H9 (cell line): ENCODE measurements around the gene CHCHD4. TPM values are rescaled to one million over a fixed set of nuclear protein-coding genes. Genes with fewer than 3 reads are reported as not detected.

Experiments
- DNase-seq: peaks from one replicate; pipeline ENCODE4 v3.0.0-alpha.2; 2017
- H2AFZ ChIP-seq: one replicate; pipeline ENCODE4 v1.6.1; 2013; ENCODE audit warnings: mild to moderate bottlenecking, low read length, control low read depth, moderate library complexity
- H2AK5ac ChIP-seq: 2 replicates; pipeline ENCODE4 v1.6.1; 2013; ENCODE audit warnings: low read length, control low read depth, mixed read lengths; ENCODE audit not compliant: insufficient read length
- H2BK120ac ChIP-seq: one replicate; pipeline ENCODE4 v1.6.1; 2013; ENCODE audit warnings: low read depth, mild to moderate bottlenecking, low read length, control low read depth, inconsistent platforms; ENCODE audit not compliant: poor library complexity, severe bottlenecking
- H2BK12ac ChIP-seq: 2 replicates; pipeline ENCODE4 v1.6.1; 2013; ENCODE audit warnings: low read length, control low read depth, mixed read lengths, low read depth; ENCODE audit not compliant: insufficient read length
- H2BK15ac ChIP-seq: 2 replicates; pipeline ENCODE4 v1.6.1; 2013; ENCODE audit warnings: low read depth, low read length, control low read depth
- H2BK20ac ChIP-seq: one replicate; pipeline ENCODE4 v1.6.1; 2013; ENCODE audit warnings: low read depth, mild to moderate bottlenecking, low read length, control low read depth, inconsistent platforms; ENCODE audit not compliant: poor library complexity, severe bottlenecking
- H2BK5ac ChIP-seq: 2 replicates; pipeline ENCODE4 v1.6.1; 2013; ENCODE audit warnings: low read length, control low read depth, mixed read lengths; ENCODE audit not compliant: insufficient read length
- H3K14ac ChIP-seq: 2 replicates; pipeline ENCODE4 v1.6.1; 2013; ENCODE audit warnings: low read length, control low read depth; ENCODE audit not compliant: insufficient read depth
- H3K18ac ChIP-seq: 2 replicates; pipeline ENCODE4 v1.6.1; 2013; ENCODE audit warnings: low read depth, mild to moderate bottlenecking, mixed read lengths, low read length, control low read depth; ENCODE audit not compliant: insufficient read length
- H3K23ac ChIP-seq: 2 replicates; pipeline ENCODE4 v1.6.1; 2013; ENCODE audit warnings: low read length, control low read depth, mixed read lengths, low read depth; ENCODE audit not compliant: insufficient read length
- H3K23me2 ChIP-seq: 2 replicates; pipeline ENCODE4 v1.6.1; 2013; ENCODE audit warnings: low read depth, mild to moderate bottlenecking, mixed read lengths, low read length, control low read depth; ENCODE audit not compliant: insufficient read length, poor library complexity, severe bottlenecking
- H3K27ac ChIP-seq: 2 replicates; pipeline ENCODE4 v1.5.1; 2013; ENCODE audit warnings: low read length, control low read depth, mixed read lengths, low read depth; ENCODE audit not compliant: insufficient read length
- H3K27me3 ChIP-seq: 2 replicates; pipeline ENCODE4 v1.6.1; 2013; ENCODE audit warnings: low read length, control low read depth, inconsistent platforms; ENCODE audit not compliant: insufficient read depth
- H3K4ac ChIP-seq: 2 replicates; pipeline ENCODE4 v1.6.1; 2013; ENCODE audit warnings: low read depth, mild to moderate bottlenecking, control low read depth, inconsistent platforms, low read length, moderate library complexity
- H3K4me1 ChIP-seq: 2 replicates; pipeline ENCODE4 v1.6.1; 2013; ENCODE audit warnings: low read length, control low read depth, inconsistent platforms; ENCODE audit not compliant: insufficient read depth
- H3K4me2 ChIP-seq: 2 replicates; pipeline ENCODE4 v1.6.1; 2013; ENCODE audit warnings: low read length, control low read depth, mixed read lengths; ENCODE audit not compliant: insufficient read length, insufficient read depth
- H3K56ac ChIP-seq: 2 replicates; pipeline ENCODE4 v1.6.1; 2013; ENCODE audit warnings: low read depth, mild to moderate bottlenecking, mixed read lengths, low read length, control low read depth; ENCODE audit not compliant: insufficient read length
- H3K79me1 ChIP-seq: 2 replicates; pipeline ENCODE4 v1.6.1; 2013; ENCODE audit warnings: low read depth, mild to moderate bottlenecking, moderate library complexity, low read length, control low read depth, inconsistent platforms; ENCODE audit not compliant: insufficient read depth, poor library complexity, severe bottlenecking
- H3K79me2 ChIP-seq: 2 replicates; pipeline ENCODE4 v1.6.1; 2013; ENCODE audit warnings: low read length, control low read depth, inconsistent platforms; ENCODE audit not compliant: insufficient read depth
- H3K9ac ChIP-seq: 2 replicates; pipeline ENCODE4 v1.6.1; 2013; ENCODE audit warnings: low read length, control low read depth, mixed read lengths; ENCODE audit not compliant: insufficient read length; ENCODE audit errors: extremely low read depth
- H3K9me3 ChIP-seq: one replicate; pipeline ENCODE4 v1.6.1; 2013; ENCODE audit warnings: low read depth, low read length, inconsistent platforms; ENCODE audit not compliant: control insufficient read depth
- H3T11ph ChIP-seq: one replicate; pipeline ENCODE4 v1.6.1; 2013; ENCODE audit warnings: mild to moderate bottlenecking, low read length, control low read depth, inconsistent platforms
- H4K20me1 ChIP-seq: one replicate; pipeline ENCODE4 v1.6.1; 2013; ENCODE audit not compliant: control insufficient read depth, insufficient read length, insufficient read depth
- H4K5ac ChIP-seq: 2 replicates; pipeline ENCODE4 v1.6.1; 2013; ENCODE audit warnings: low read depth, mild to moderate bottlenecking, mixed read lengths, low read length, control low read depth; ENCODE audit not compliant: insufficient read length
- H4K8ac ChIP-seq: replicated peaks from 2 replicates; pipeline ENCODE4 v1.6.1; 2013; ENCODE audit warnings: low read length, control low read depth, mixed read lengths, low read depth; ENCODE audit not compliant: insufficient read length
- H4K91ac ChIP-seq: 2 replicates; pipeline ENCODE4 v1.6.1; 2013; ENCODE audit warnings: low read depth, mild to moderate bottlenecking, moderate library complexity, mixed read lengths, low read length, control low read depth; ENCODE audit not compliant: insufficient read length
- H3K27ac Mint-ChIP-seq, 3 experiments: 2 replicates in 2 of 3; 3 replicates in 1 of 3; pipeline ENCODE4 v1.8.0; 2020 to 2021; ENCODE audit warnings: mixed read lengths in 3 of 3, mild to moderate bottlenecking in 1 of 3, moderate library complexity in 1 of 3
- H3K27me3 Mint-ChIP-seq: 2 replicates; pipeline ENCODE4 v1.8.0; 2021; ENCODE audit warnings: low read depth, mild to moderate bottlenecking, moderate library complexity, mixed read lengths
- H3K36me3 Mint-ChIP-seq, 3 experiments: 2 replicates in 2 of 3; 3 replicates in 1 of 3; pipeline ENCODE4 v1.8.0; 2020 to 2021; ENCODE audit warnings: low read depth in 3 of 3, mixed read lengths in 3 of 3; ENCODE audit not compliant: insufficient read depth in 1 of 3
- H3K4me1 Mint-ChIP-seq, 2 experiments: 2 replicates each; pipeline ENCODE4 v1.8.0; 2020; ENCODE audit warnings: mixed read lengths in 2 of 2
- H3K4me3 Mint-ChIP-seq, 2 experiments: 2 replicates in 1 of 2; 3 replicates in 1 of 2; pipeline ENCODE4 v1.8.0; 2020 to 2021; ENCODE audit warnings: mild to moderate bottlenecking in 2 of 2, mixed read lengths in 2 of 2, moderate library complexity in 1 of 2
- H3K9me3 Mint-ChIP-seq, 2 experiments: 2 replicates in 1 of 2; 3 replicates in 1 of 2; pipeline ENCODE4 v1.8.0; 2020; ENCODE audit warnings: mild to moderate bottlenecking in 2 of 2, mixed read lengths in 2 of 2, moderate library complexity in 1 of 2
- CTCF ChIP-seq: fragments of 200-600 bp; sonication (generic); conservative IDR thresholded peaks from 3 replicates; pipeline ENCODE4 v1.8.0; 2021; ENCODE audit warnings: antibody characterized with exemption, mild to moderate bottlenecking
- WGBS: extraction: QIAGEN DNeasy Blood & Tissue Kit; methylation state at CpG from one replicate; pipeline ENCODE4 v1.1.7; 2013; ENCODE audit warnings: missing lambda C conversion rate, low lambda C conversion rate, mixed read lengths; ENCODE audit not compliant: insufficient read length; ENCODE audit errors: extremely low coverage; 5-methylcytosine and 5-hydroxymethylcytosine counted together
- total RNA-seq: library from RNA; stranded (reverse); gene quantifications from 2 replicates; pipeline ENCODE4 v1.2.1, GENCODE V29; 2021

The CHCHD4 gene
- total RNA-seq, 1 experiment from 2014 or later = 13.7 TPM

GRCh38 chr3:14137445-14137844 lies 12.8 kb upstream of the CHCHD4 start:
- Mint-ChIP-seq H3K27ac (no peak overlapping the region), H3K27me3 (no peaks in the 10 kb centered on the region; the same call in 1 of the 2 replicates), H3K4me1 (no peaks in the 10 kb centered on the region), H3K4me3 (no peak overlapping the region), H3K9me3 (no peaks in the 10 kb centered on the region), H3K36me3 (peaks cover 16 to 83% (median 45%) of the 10 kb centered on the region in 3 experiments; a peak in 6 of 7 replicates)
- Histone ChIP-seq H3K23me2 (no peaks in the 10 kb centered on the region), H3K79me2 (no peaks in the 10 kb centered on the region), H2BK15ac (no peak overlapping the region), H2BK120ac (no peak overlapping the region), H3K79me1 (no peaks in the 10 kb centered on the region), H3K9ac (no peak overlapping the region), H3T11ph (no peak overlapping the region), H3K4me1 (no peaks in the 10 kb centered on the region), H3K4me2 (no peak overlapping the region), H3K27ac (no peak overlapping the region), H3K27me3 (no peaks in the 10 kb centered on the region), H3K56ac (no peak overlapping the region), H4K91ac (no peak overlapping the region), H3K4ac (no peak overlapping the region), H4K20me1 (peaks cover 2% of the 10 kb centered on the region), H2BK12ac (no peak overlapping the region), H3K18ac (no peak overlapping the region), H4K8ac (no peak overlapping the region), H4K5ac (no peak overlapping the region), H2AFZ (no peak overlapping the region), H3K23ac (no peak overlapping the region), H2AK5ac (no peak overlapping the region), H2BK20ac (no peak overlapping the region), H3K14ac (no peak overlapping the region), H2BK5ac (no peak overlapping the region), H3K9me3 (no peaks in the 10 kb centered on the region)
- DNase-seq = no peak
- TF ChIP-seq CTCF = no peak
- WGBS = no CpG with 5 or more reads among the region's 3 CpGs
